HTERT RPE-1 (cell line): ENCODE data around the gene PNKD.

ENCODE experiments used
- in situ Hi-C: fragments of 300-500 bp; cut with MboI; formaldehyde crosslinking; loops from 4 replicates; pipeline ENCODE4 v1.14.3; 2020; ENCODE audit warnings: low sequenced_read_pairs

PNKD gene

GRCh38 chr2:218395456-218395825, 125.1 kb downstream of the PNKD start:
- in situ Hi-C loops: no loop called here

GRCh38 chr2:218395826-218396687, 125.7 kb downstream of the PNKD start:
- in situ Hi-C loops: no loop called here
